K562 (cell line): ENCODE measurements around the gene DLST. TPM values are rescaled to one million over a fixed set of nuclear protein-coding genes. Genes with fewer than 3 reads are reported as not detected.
A peak's percentile ranks its signal among the peaks of the same experiment; 100 is the strongest.

ENCODE experiments used
- ATAC-seq: fragments of 200-7000 bp; cut with Tn5 transposase; 3 replicates; pipeline ENCODE4 v1.9.1; 2020; ENCODE audit warnings: moderate library complexity
- BruUV-seq: library from RNA; stranded (reverse); fragments of 400-500 nt; replicated peaks from 2 replicates; lab custom pipeline; 2021; lab: Mats Ljungman, UMichigan
- CTCF ChIA-PET: fragments of 300-600 bp; formaldehyde crosslinking; extraction: SDS; loops from one replicate; lab custom pipeline; 2021; ENCODE audit warnings: low intra/inter-chr PET ratio; lab: Yijun Ruan, JAX
- POLR2A ChIA-PET: fragments of 300-600, 350-650 bp; sonication (Branson Sonifier 250); formaldehyde crosslinking; extraction: SDS; loops from one replicate; lab custom pipeline; 2021; ENCODE audit warnings: antibody characterized with exemption, inconsistent platforms; lab: Yijun Ruan, JAX
- DNase-seq, 4 experiments: peaks; one replicate each; pipeline versions ENCODE4 v3.0.0 to v3.0.0-alpha.2; 2011 to 2018; ENCODE audit warnings: low spot score in 3 of 4, mixed read lengths in 3 of 4; ENCODE audit errors: extremely low read depth in 1 of 4
- FAIRE-seq: peaks from 2 replicates; lab custom pipeline; 2011; peaks lifted over from hg19 to GRCh38; lab: Jason Lieb, UNC
- H2AFZ ChIP-seq: 2 replicates; pipeline ENCODE4 v1.6.0; 2011; ENCODE audit warnings: low read depth, low read length, control low read depth, inconsistent platforms
- H3K27ac ChIP-seq: fragments of 200-600 bp; 3 replicates; pipeline ENCODE4 v1.8.0; 2011; ENCODE audit warnings: low read depth, mild to moderate bottlenecking, control low read depth, inconsistent platforms, low read length, moderate library complexity, mixed read lengths; ENCODE audit errors: extremely low read depth
- H3K27me3 ChIP-seq, 2 experiments: fragments of 300-600 bp in 1 of 2; 2 replicates in 1 of 2; 3 replicates in 1 of 2; pipeline versions ENCODE4 v1.6.0 to v1.8.0; 2011; ENCODE audit warnings: inconsistent platforms in 2 of 2, low read length in 2 of 2, mild to moderate bottlenecking in 1 of 2, mixed read lengths in 1 of 2, moderate library complexity in 1 of 2; ENCODE audit not compliant: control insufficient read depth in 2 of 2, insufficient read depth in 2 of 2
- H3K36me3 ChIP-seq: fragments of 300-600 bp; 3 replicates; pipeline ENCODE4 v1.8.0; 2011; ENCODE audit warnings: mild to moderate bottlenecking, low read length, inconsistent platforms; ENCODE audit not compliant: control insufficient read depth, insufficient read depth
- H3K4me1 ChIP-seq, 2 experiments: fragments of 200-600 bp in 1 of 2; replicated peaks in 1 of 2; 2 replicates in 1 of 2; 3 replicates in 1 of 2; pipeline versions ENCODE4 v1.5.1 to v1.8.0; 2011; ENCODE audit warnings: inconsistent platforms in 2 of 2, low read length in 2 of 2, mild to moderate bottlenecking in 1 of 2, mixed read lengths in 1 of 2, moderate library complexity in 1 of 2; ENCODE audit not compliant: control insufficient read depth in 2 of 2, insufficient read depth in 2 of 2
- H3K4me2 ChIP-seq: 2 replicates; pipeline ENCODE4 v1.6.1; 2011; ENCODE audit warnings: low read length, control low read depth, inconsistent platforms, mixed read lengths; ENCODE audit not compliant: insufficient read depth
- H3K4me3 ChIP-seq: fragments of 200-600 bp; sonication (generic), shearing (Covaris generic); 2 replicates; pipeline ENCODE4 v1.5.1; 2016; ENCODE audit warnings: control low read depth, inconsistent platforms
- H3K79me2 ChIP-seq: fragments of 200-600 bp; 3 replicates; pipeline ENCODE4 v1.8.0; 2011; ENCODE audit warnings: low read length, inconsistent platforms; ENCODE audit not compliant: control insufficient read depth, insufficient read depth
- H3K9ac ChIP-seq, 2 experiments: 2 replicates each; pipeline versions ENCODE4 v1.6.0 to v1.6.1; 2011; ENCODE audit warnings: low read depth in 2 of 2, low read length in 2 of 2, control low read depth in 1 of 2, inconsistent platforms in 1 of 2, mild to moderate bottlenecking in 1 of 2, mixed read lengths in 1 of 2; ENCODE audit not compliant: insufficient read depth in 1 of 2
- H3K9me1 ChIP-seq: one replicate; pipeline ENCODE4 v1.6.0; 2011; ENCODE audit warnings: inconsistent platforms, mild to moderate bottlenecking, low read length, moderate library complexity; ENCODE audit not compliant: control insufficient read depth, insufficient read depth
- H3K9me3 ChIP-seq: replicated peaks from 2 replicates; pipeline ENCODE4 v1.5.1; 2011; ENCODE audit warnings: low read depth, low read length, inconsistent platforms; ENCODE audit not compliant: control insufficient read depth, insufficient read depth
- H4K20me1 ChIP-seq: replicated peaks from 2 replicates; pipeline ENCODE4 v1.6.1; 2011; ENCODE audit warnings: low read length, inconsistent platforms, mixed read lengths; ENCODE audit not compliant: control insufficient read depth, insufficient read depth
- NR2C2 ChIP-seq, 2 experiments: fragments of 200-800 bp in 1 of 2; sonication (Bioruptor generic) in 1 of 2; sonication (generic) in 1 of 2; formaldehyde crosslinking in 1 of 2; IDR thresholded peaks; 2 replicates each; pipeline versions ENCODE4 v1.6.1 to v1.8.0; 2016 to 2022; ENCODE audit warnings: mild to moderate bottlenecking in 1 of 2, missing compliant biosample characterization in 1 of 2, missing genetic modification characterization in 1 of 2, missing genetic modification reagents in 1 of 2
- WGBS: fragments of 100-300 bp; shearing (Covaris generic); methylation state at CpG from one replicate; pipeline ENCODE4 v1.1.6; 2016; ENCODE audit warnings: low coverage, mixed read lengths; ENCODE audit not compliant: insufficient coverage; ENCODE audit errors: missing lambda C conversion rate; 5-methylcytosine and 5-hydroxymethylcytosine counted together
- in situ Hi-C: fragments of 300-500 bp; cut with MboI; formaldehyde crosslinking; loops from 4 replicates; pipeline ENCODE4 v1.15.0; 2018; ENCODE audit warnings: inconsistent platforms, mixed read lengths
- intact Hi-C: fragments of 100-400 bp; cut with micrococcal nuclease; formaldehyde crosslinking; loops from 2 replicates; pipeline ENCODE4 v1.14.2; 2022
- polyA plus RNA-seq, 8 experiments: library from polyadenylated mRNA; depleted of rRNA in 4 of 8; stranded (reverse) in 5 of 8; unstranded in 3 of 8; fragments of >200 nt; fragmentation: Nextera tagmentation in 2 of 8; fragmentation: Illumina TruSeq in 1 of 8; extraction: Ambion mirVana in 2 of 8; extraction: Trizol in 1 of 8; gene quantifications; 2 replicates each; pipeline versions ENCODE4 v1.2.1 to v1.2.3, GENCODE V29; 2011 to 2014; ENCODE audit warnings: inconsistent platforms in 1 of 8, missing spikeins in 1 of 8
- total RNA-seq, 7 experiments: library from RNA; depleted of rRNA in 6 of 7; stranded (reverse); fragments of >200 nt in 6 of 7; fragmentation: Illumina TruSeq in 2 of 7; extraction: Trizol in 2 of 7; gene quantifications; 2 replicates each; pipeline versions ENCODE4 v1.2.1 to v1.2.3, GENCODE V29; 2011 to 2021; ENCODE audit warnings: low replicate concordance in 1 of 7
- TF ChIP-seq, protein P1 (sequence below), 2 experiments: fragments of 250-450 bp in 1 of 2; fragments of 450-650 bp in 1 of 2; sonication (Bioruptor Pico) in 1 of 2; IDR thresholded peaks; 2 replicates each; pipeline versions ENCODE4 v1.6.1 to v1.8.0; 2016 to 2021; ENCODE audit warnings: mild to moderate bottlenecking in 2 of 2, moderate library complexity in 2 of 2, missing compliant biosample characterization in 1 of 2, missing genetic modification characterization in 1 of 2

The DLST gene
- total and polyA plus RNA-seq, 9 of the 15 experiments (the other 6 are each of a cell fraction or from before 2014, with no cell fraction given): 3.0 to 73.7 (median 45.4) TPM

DNA sequence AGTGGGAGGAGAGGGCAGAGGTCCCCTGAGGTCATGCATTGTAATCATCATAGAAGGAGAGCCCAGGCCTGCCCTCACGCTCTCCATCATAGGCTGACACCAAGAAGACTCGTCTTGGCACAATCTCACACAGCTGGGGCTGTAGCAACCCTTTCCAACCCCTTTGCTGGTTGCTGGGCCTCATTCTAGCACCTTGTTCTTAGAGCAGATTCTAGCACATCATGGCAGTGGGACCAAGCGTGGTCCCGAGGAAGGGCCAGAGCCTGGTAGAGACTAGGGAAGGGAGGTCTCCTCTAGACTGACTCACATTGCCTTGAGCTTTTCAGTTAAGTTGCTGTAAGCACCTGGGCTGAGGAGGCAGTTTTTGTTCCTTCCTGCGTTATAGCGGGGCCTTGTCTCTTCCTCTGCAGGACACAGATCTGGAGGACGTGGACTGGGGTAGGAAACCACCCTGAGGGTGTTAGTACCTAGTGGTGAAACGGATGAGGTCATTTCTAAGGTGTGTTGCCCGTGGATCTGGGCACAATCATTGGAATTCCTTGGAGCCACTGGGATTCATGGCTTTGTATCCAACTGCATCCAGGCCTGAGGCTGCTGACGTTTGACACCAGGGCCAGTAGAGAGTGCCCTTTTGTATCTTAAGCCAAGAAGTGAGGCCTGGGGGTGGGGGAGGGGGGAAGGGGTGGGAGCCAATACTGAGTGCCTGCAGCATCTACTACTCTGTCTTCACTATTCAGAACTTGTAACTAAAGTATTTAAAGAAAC, 21.4 kb downstream of the DLST start:
- H3K9me1 ChIP-seq: no peaks in the 10 kb centered on the region
- TF ChIP-seq, protein P1, sequence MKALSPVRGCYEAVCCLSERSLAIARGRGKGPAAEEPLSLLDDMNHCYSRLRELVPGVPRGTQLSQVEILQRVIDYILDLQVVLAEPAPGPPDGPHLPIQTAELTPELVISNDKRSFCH (CRISPR knock-in tag; IDR thresholded peaks at IDR 0.05): no peak
- TF ChIP-seq, protein P1 (tag; IDR thresholded peaks at IDR 0.05): no peak
- no peak for TF ChIP-seq NR2C2 (CRISPR knock-in tag; IDR thresholded peaks at IDR 0.05)
- no peak for TF ChIP-seq NR2C2 (tag; IDR thresholded peaks at IDR 0.05)
- FAIRE-seq (no peak), ATAC-seq (no peak), DNase-seq (no peak)
- ChIA-PET CTCF (no interaction called here), POLR2A (interaction anchor here (0.6 kb wide), 2 partner anchors 165 to 264 kb away, joined by 3 read pairs; no protein-coding TSS in a partner anchor)
- H3K9ac ChIP-seq: no peak overlapping the region
- H3K4me2 ChIP-seq: no peak overlapping the region
- in situ Hi-C loops: loop anchor here (5.0 kb wide), 1 partner anchor 41 kb away; no protein-coding TSS in a partner anchor
- H3K27me3 ChIP-seq: no peaks in the 10 kb centered on the region
- WGBS: 76% methylated on average over 5 of the region's 10 CpGs
- TSS peak; percentile 35 for BruUV-seq
- H3K4me1 ChIP-seq: peaks cover 4 to 17% of the 10 kb centered on the region in 2 experiments; a peak in 3 of 5 replicates
- H3K36me3 ChIP-seq: peaks cover 70% of the 10 kb centered on the region; the same call in 2 of the 3 replicates
- no peak overlapping the region for H2AFZ ChIP-seq
- no peaks in the 10 kb centered on the region for H3K79me2 ChIP-seq
- H4K20me1 ChIP-seq: no peaks in the 10 kb centered on the region; the same call in 1 of the 2 replicates
- no peak overlapping the region for H3K27ac ChIP-seq
- H3K9me3 ChIP-seq: no peaks in the 10 kb centered on the region
- H3K4me3 ChIP-seq: no peak overlapping the region
- intact Hi-C loops: no loop called here
